HepG2 (cell line): ENCODE measurements around the gene IRF2BPL. TPM values are rescaled to one million over a fixed set of nuclear protein-coding genes. Genes with fewer than 3 reads are reported as not detected.

ENCODE experiments used
- E2F5 ChIP-seq: sonication (generic); formaldehyde crosslinking; conservative IDR thresholded peaks from 2 replicates; pipeline ENCODE4 v1.4.0; 2020; ENCODE audit warnings: missing genetic modification reagents
- FOXA1 ChIP-seq, 2 experiments: fragments of 450-650 bp in 1 of 2; sonication (generic) in 1 of 2; formaldehyde crosslinking in 1 of 2; IDR thresholded peaks; 2 replicates each; pipeline versions ENCODE4 v1.4.0 to v1.6.1; 2016 to 2020; ENCODE audit warnings: missing genetic modification reagents in 1 of 2
- HNRNPL ChIP-seq: fragments of 200-400 bp; formaldehyde crosslinking; IDR thresholded peaks from 2 replicates; pipeline ENCODE4 v1.6.1; 2017; ENCODE audit warnings: mild to moderate bottlenecking, low read depth, low read length
- KLF16 ChIP-seq, 2 experiments: sonication (generic) in 1 of 2; formaldehyde crosslinking in 1 of 2; IDR thresholded peaks; 2 replicates each; pipeline versions ENCODE4 v1.6.1 to v1.8.0; 2016 to 2023; ENCODE audit warnings: missing genetic modification reagents in 2 of 2, missing compliant biosample characterization in 1 of 2
- LCORL ChIP-seq, 2 experiments: fragments of 450-650 bp in 1 of 2; sonication (generic) in 1 of 2; formaldehyde crosslinking in 1 of 2; IDR thresholded peaks; 2 replicates each; pipeline versions ENCODE4 v1.5.0 to v1.6.1; 2017 to 2020; ENCODE audit warnings: antibody characterized with exemption in 1 of 2, missing genetic modification reagents in 1 of 2
- MAFF ChIP-seq: IDR thresholded peaks from 2 replicates; pipeline ENCODE4 v1.6.1; 2011; ENCODE audit warnings: low read depth, low read length, improper control_type of control experiment
- MEIS1 ChIP-seq: sonication (generic); formaldehyde crosslinking; IDR thresholded peaks from 2 replicates; pipeline ENCODE4 v1.9.0; 2021; ENCODE audit warnings: mild to moderate bottlenecking, missing genetic modification reagents, moderate library complexity, borderline replicate concordance
- MNT ChIP-seq: fragments of 450-650 bp; IDR thresholded peaks from 2 replicates; pipeline ENCODE4 v1.6.1; 2016
- NFKBIZ ChIP-seq: IDR thresholded peaks from 2 replicates; pipeline ENCODE4 v1.6.1; 2018; ENCODE audit warnings: missing genetic modification reagents, missing compliant biosample characterization
- NONO ChIP-seq, 2 experiments: fragments of 450-650 bp in 1 of 2; sonication (generic) in 1 of 2; formaldehyde crosslinking in 1 of 2; IDR thresholded peaks in 1 of 2; conservative IDR thresholded peaks in 1 of 2; 2 replicates each; pipeline versions ENCODE4 v1.6.1 to v1.8.0; 2017 to 2022; ENCODE audit warnings: mild to moderate bottlenecking in 1 of 2, missing genetic modification reagents in 1 of 2, moderate library complexity in 1 of 2
- POLR2A ChIP-seq, 2 experiments: IDR thresholded peaks; 2 replicates each; pipeline ENCODE4 v1.6.1; 2011; ENCODE audit warnings: low read depth in 2 of 2, low read length in 2 of 2, mild to moderate bottlenecking in 1 of 2, moderate library complexity in 1 of 2; ENCODE audit not compliant: insufficient read depth in 1 of 2
- PRMT3 ChIP-seq: sonication (generic); formaldehyde crosslinking; IDR thresholded peaks from 2 replicates; pipeline ENCODE4 v1.8.1; 2022; ENCODE audit warnings: low read depth, mild to moderate bottlenecking, moderate library complexity, missing genetic modification reagents, borderline replicate concordance
- RCOR2 ChIP-seq: IDR thresholded peaks from 2 replicates; pipeline ENCODE4 v1.6.1; 2016; ENCODE audit warnings: missing biosample characterization, missing genetic modification reagents
- RELA ChIP-seq: sonication (generic); formaldehyde crosslinking; IDR thresholded peaks from 2 replicates; pipeline ENCODE4 v1.4.0; 2020; ENCODE audit warnings: missing genetic modification reagents
- SP4 ChIP-seq: sonication (generic); formaldehyde crosslinking; IDR thresholded peaks from 2 replicates; pipeline ENCODE4 v1.8.1; 2023; ENCODE audit warnings: mild to moderate bottlenecking, missing genetic modification reagents
- ZFP36L2 ChIP-seq: sonication (generic); formaldehyde crosslinking; IDR thresholded peaks from 2 replicates; pipeline ENCODE4 v1.4.0; 2020; ENCODE audit warnings: missing genetic modification reagents
- ZNF136 ChIP-seq: sonication (generic); formaldehyde crosslinking; IDR thresholded peaks from 2 replicates; pipeline ENCODE4 v1.8.1; 2022; ENCODE audit warnings: low read depth, mild to moderate bottlenecking, moderate library complexity, missing genetic modification reagents
- ZNF256 ChIP-seq: sonication (generic); formaldehyde crosslinking; conservative IDR thresholded peaks from 2 replicates; pipeline ENCODE4 v1.4.0; 2020; ENCODE audit warnings: missing genetic modification reagents
- ZNF605 ChIP-seq: sonication (generic); formaldehyde crosslinking; IDR thresholded peaks from 2 replicates; pipeline ENCODE4 v1.8.0; 2022; ENCODE audit warnings: mild to moderate bottlenecking, missing genetic modification reagents
- ZNF883 ChIP-seq: sonication (generic); formaldehyde crosslinking; IDR thresholded peaks from 2 replicates; pipeline ENCODE4 v1.5.1; 2020; ENCODE audit warnings: mild to moderate bottlenecking, missing genetic modification reagents; ENCODE audit errors: not compliant biosample characterization
- polyA plus RNA-seq, 8 experiments: library from polyadenylated mRNA; depleted of rRNA in 3 of 8; stranded (reverse) in 7 of 8; unstranded in 1 of 8; fragments of >200 nt; fragmentation: Illumina TruSeq in 4 of 8; extraction: Trizol in 4 of 8; gene quantifications; 2 replicates each; pipeline versions ENCODE4 v1.2.1 to v1.2.3, GENCODE V29; 2011 to 2016; ENCODE audit warnings: low read depth in 4 of 8, missing spikeins in 1 of 8, mixed read lengths in 1 of 8; ENCODE audit not compliant: insufficient read depth in 1 of 8
- total RNA-seq, 5 experiments: library from RNA; depleted of rRNA; stranded (reverse); fragments of >200 nt; fragmentation: Illumina TruSeq; extraction: Trizol; gene quantifications; 2 replicates each; pipeline ENCODE4 v1.2.3, GENCODE V29; 2016; ENCODE audit warnings: low read depth in 1 of 5
- TF ChIP-seq, protein P1 (sequence below): sonication (generic); formaldehyde crosslinking; IDR thresholded peaks from 2 replicates; pipeline ENCODE4 v1.4.0; 2020; ENCODE audit warnings: missing genetic modification reagents

IRF2BPL gene
- total and polyA plus RNA-seq, 2 of the 13 experiments (the other 11 are each of a cell fraction or from before 2014, with no cell fraction given), result 6.6 to 8.4 TPM

- TF ChIP-seq ZNF605 (CRISPR knock-in tag), result no peak
- no peak for TF ChIP-seq MNT
- peak; percentile 20 for TF ChIP-seq ZNF883 (CRISPR knock-in tag)
- TF ChIP-seq POLR2A (IDR thresholded peaks at IDR 0.05; ENCODE audit: insufficient read depth in 1 of 2, low read depth in 2 of 2, low read length in 2 of 2), result peak in 1 of 2 experiments; percentile 55; a peak in 2 of 4 replicates
- TF ChIP-seq HNRNPL, result peak; percentile 63; the same call in 1 of the 2 replicates
- no peak for TF ChIP-seq ZNF256 (CRISPR knock-in tag)
- TF ChIP-seq NONO (IDR thresholded peaks at IDR 0.05), result no peak
- TF ChIP-seq NONO (CRISPR knock-in tag; conservative IDR thresholded peaks at IDR 0.05), result peak; percentile 67
- peak in 1 of 2 experiments; percentile 69; a peak in 2 of 4 replicates for TF ChIP-seq KLF16 (CRISPR knock-in tag; IDR thresholded peaks at IDR 0.05)
- peak; percentile 73; the same call in 1 of the 2 replicates for TF ChIP-seq RELA
- TF ChIP-seq FOXA1 (IDR thresholded peaks at IDR 0.05), result peak; percentile 89
- TF ChIP-seq FOXA1 (CRISPR knock-in tag; IDR thresholded peaks at IDR 0.05), result peak; percentile 100
- 0 out of 2 replicates have a peak, but pooled peaks have one; percentile 39 for TF ChIP-seq E2F5
- peak; percentile 84 for TF ChIP-seq LCORL (IDR thresholded peaks at IDR 0.05)
- TF ChIP-seq LCORL (CRISPR knock-in tag; IDR thresholded peaks at IDR 0.05), result peak; percentile 97
- TF ChIP-seq RCOR2 (CRISPR knock-in tag), result peak; percentile 60
- TF ChIP-seq ZNF136 (CRISPR knock-in tag), result 0 out of 2 replicates have a peak, but pooled peaks have one; percentile 15
- no peak for TF ChIP-seq MEIS1
- peak; percentile 59; the same call in 1 of the 2 replicates for TF ChIP-seq SP4 (CRISPR knock-in tag)
- no peak for TF ChIP-seq ZFP36L2
- TF ChIP-seq MAFF, result no peak
- TF ChIP-seq, protein P1, sequence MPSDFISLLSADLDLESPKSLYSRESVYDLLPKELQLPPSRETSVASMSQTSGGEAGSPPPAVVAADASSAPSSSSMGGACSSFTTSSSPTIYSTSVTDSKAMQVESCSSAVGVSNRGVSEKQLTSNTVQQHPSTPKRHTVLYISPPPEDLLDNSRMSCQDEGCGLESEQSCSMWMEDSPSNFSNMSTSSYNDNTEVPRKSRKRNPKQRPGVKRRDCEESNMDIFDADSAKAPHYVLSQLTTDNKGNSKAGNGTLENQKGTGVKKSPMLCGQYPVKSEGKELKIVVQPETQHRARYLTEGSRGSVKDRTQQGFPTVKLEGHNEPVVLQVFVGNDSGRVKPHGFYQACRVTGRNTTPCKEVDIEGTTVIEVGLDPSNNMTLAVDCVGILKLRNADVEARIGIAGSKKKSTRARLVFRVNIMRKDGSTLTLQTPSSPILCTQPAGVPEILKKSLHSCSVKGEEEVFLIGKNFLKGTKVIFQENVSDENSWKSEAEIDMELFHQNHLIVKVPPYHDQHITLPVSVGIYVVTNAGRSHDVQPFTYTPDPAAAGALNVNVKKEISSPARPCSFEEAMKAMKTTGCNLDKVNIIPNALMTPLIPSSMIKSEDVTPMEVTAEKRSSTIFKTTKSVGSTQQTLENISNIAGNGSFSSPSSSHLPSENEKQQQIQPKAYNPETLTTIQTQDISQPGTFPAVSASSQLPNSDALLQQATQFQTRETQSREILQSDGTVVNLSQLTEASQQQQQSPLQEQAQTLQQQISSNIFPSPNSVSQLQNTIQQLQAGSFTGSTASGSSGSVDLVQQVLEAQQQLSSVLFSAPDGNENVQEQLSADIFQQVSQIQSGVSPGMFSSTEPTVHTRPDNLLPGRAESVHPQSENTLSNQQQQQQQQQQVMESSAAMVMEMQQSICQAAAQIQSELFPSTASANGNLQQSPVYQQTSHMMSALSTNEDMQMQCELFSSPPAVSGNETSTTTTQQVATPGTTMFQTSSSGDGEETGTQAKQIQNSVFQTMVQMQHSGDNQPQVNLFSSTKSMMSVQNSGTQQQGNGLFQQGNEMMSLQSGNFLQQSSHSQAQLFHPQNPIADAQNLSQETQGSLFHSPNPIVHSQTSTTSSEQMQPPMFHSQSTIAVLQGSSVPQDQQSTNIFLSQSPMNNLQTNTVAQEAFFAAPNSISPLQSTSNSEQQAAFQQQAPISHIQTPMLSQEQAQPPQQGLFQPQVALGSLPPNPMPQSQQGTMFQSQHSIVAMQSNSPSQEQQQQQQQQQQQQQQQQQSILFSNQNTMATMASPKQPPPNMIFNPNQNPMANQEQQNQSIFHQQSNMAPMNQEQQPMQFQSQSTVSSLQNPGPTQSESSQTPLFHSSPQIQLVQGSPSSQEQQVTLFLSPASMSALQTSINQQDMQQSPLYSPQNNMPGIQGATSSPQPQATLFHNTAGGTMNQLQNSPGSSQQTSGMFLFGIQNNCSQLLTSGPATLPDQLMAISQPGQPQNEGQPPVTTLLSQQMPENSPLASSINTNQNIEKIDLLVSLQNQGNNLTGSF, result no peak
- TF ChIP-seq PRMT3 (CRISPR knock-in tag), result 0 out of 2 replicates have a peak, but pooled peaks have one; percentile 52
- TF ChIP-seq NFKBIZ (CRISPR knock-in tag), result peak; percentile 67; the same call in 1 of the 2 replicates
Measured at GRCh38 chr14:77033622-77034589, 5.4 kb upstream of the IRF2BPL start (continued).
